MM.1S (cell line): ENCODE results near the gene SP1.

Source experiments
- DNase-seq: peaks from one replicate; pipeline ENCODE4 v3.0.0-alpha.2; 2015
- H2AFZ ChIP-seq: fragments of 300-600 bp; sonication (generic); 2 replicates; pipeline ENCODE4 v1.6.0; 2016; ENCODE audit warnings: antibody characterized with exemption, low read length
- H3F3A ChIP-seq: fragments of 300-600 bp; sonication (generic); 2 replicates; pipeline ENCODE4 v1.6.1; 2016; ENCODE audit warnings: mild to moderate bottlenecking, antibody characterized with exemption, low read length, moderate library complexity, mixed read lengths; ENCODE audit not compliant: insufficient read depth
- H3K27ac ChIP-seq: fragments of 300-600 bp; sonication (generic); 2 replicates; pipeline ENCODE4 v1.5.1; 2016; ENCODE audit warnings: mild to moderate bottlenecking, low read length
- H3K27me3 ChIP-seq: fragments of 300-600 bp; sonication (generic); replicated peaks from 2 replicates; pipeline ENCODE4 v1.6.0; 2016; ENCODE audit warnings: low read length; ENCODE audit not compliant: insufficient read depth
- H3K36me3 ChIP-seq: fragments of 300-600 bp; sonication (generic); replicated peaks from 2 replicates; pipeline ENCODE4 v1.6.1; 2016; ENCODE audit warnings: mild to moderate bottlenecking, low read length, mixed read lengths; ENCODE audit not compliant: insufficient read depth
- H3K4me1 ChIP-seq: fragments of 300-600 bp; sonication (generic); 2 replicates; pipeline ENCODE4 v1.6.1; 2016; ENCODE audit warnings: low read length, mixed read lengths
- H3K4me2 ChIP-seq: fragments of 300-600 bp; sonication (generic); 2 replicates; pipeline ENCODE4 v1.6.0; 2016; ENCODE audit warnings: low read depth, low read length
- H3K4me3 ChIP-seq: fragments of 300-600 bp; sonication (generic); 2 replicates; pipeline ENCODE4 v1.5.1; 2016; ENCODE audit warnings: low read length, mixed read lengths
- H3K79me2 ChIP-seq: fragments of 300-600 bp; sonication (generic); 2 replicates; pipeline ENCODE4 v1.6.1; 2016; ENCODE audit warnings: mixed run types, low read length, mixed read lengths
- H3K9ac ChIP-seq: fragments of 300-600 bp; sonication (generic); 2 replicates; pipeline ENCODE4 v1.6.1; 2016; ENCODE audit warnings: low read length, mixed read lengths
- H3K9me2 ChIP-seq: fragments of 300-600 bp; sonication (generic); replicated peaks from 2 replicates; pipeline ENCODE4 v1.6.1; 2016; ENCODE audit warnings: mild to moderate bottlenecking, low read length, mixed read lengths; ENCODE audit not compliant: insufficient read depth
- H3K9me3 ChIP-seq: fragments of 300-600 bp; sonication (generic); replicated peaks from 2 replicates; pipeline ENCODE4 v1.6.1; 2016; ENCODE audit warnings: mild to moderate bottlenecking, low read length, mixed read lengths; ENCODE audit not compliant: insufficient read depth
- H4K20me1 ChIP-seq: fragments of 300-600 bp; sonication (generic); 2 replicates; pipeline ENCODE4 v1.6.1; 2016; ENCODE audit warnings: mild to moderate bottlenecking, low read length, moderate library complexity, mixed read lengths; ENCODE audit not compliant: insufficient read depth
- CTCF ChIP-seq: fragments of 300-600 bp; sonication (generic); IDR thresholded peaks from 2 replicates; pipeline ENCODE4 v1.5.1; 2016; ENCODE audit warnings: antibody characterized with exemption, low read length, mixed read lengths
- EZH2 ChIP-seq: fragments of 300-600 bp; sonication (generic); optimal IDR thresholded peaks from 2 replicates; pipeline ENCODE3; 2017; ENCODE audit warnings: low read depth, mild to moderate bottlenecking, antibody characterized with exemption, low read length, mixed read lengths
- EZH2phosphoT487 ChIP-seq: fragments of 300-600 bp; sonication (generic); IDR thresholded peaks from 2 replicates; pipeline ENCODE4 v1.6.1; 2018; ENCODE audit warnings: antibody characterized with exemption, low read length

Gene SP1

GRCh38 chr12:53344824-53345485, 35.0 kb upstream of the SP1 start:
- TF ChIP-seq CTCF (peak; percentile 82), EZH2phosphoT487 (no peak)
- Histone ChIP-seq H3K79me2 (no peaks in the 10 kb centered on the region), H3F3A (peaks cover 4% of the 10 kb centered on the region; the same call in 1 of the 2 replicates), H3K36me3 (no peaks in the 10 kb centered on the region), H3K9me3 (no peaks in the 10 kb centered on the region), H2AFZ (peak overlapping the region; percentile 99), H3K4me3 (peak overlapping the region; percentile 90), H3K4me1 (peaks cover 8% of the 10 kb centered on the region; the same call in 1 of the 2 replicates), H3K27ac (peak overlapping the region; percentile 17; the same call in 1 of the 2 replicates), H3K9ac (peak overlapping the region; percentile 53), H3K4me2 (peak overlapping the region; percentile 98), H3K9me2 (no peaks in the 10 kb centered on the region), H4K20me1 (no peaks in the 10 kb centered on the region), H3K27me3 (0 out of 2 replicates have a peak, but pooled peaks cover 6% of the 10 kb centered on the region)
- DNase-seq: peak; percentile 72

GRCh38 chr12:53345486-53346188, 34.3 kb upstream of the SP1 start:
- H3K9me2 ChIP-seq: no peaks in the 10 kb centered on the region
- H3F3A ChIP-seq: peaks cover 4% of the 10 kb centered on the region; the same call in 1 of the 2 replicates
- H3K27me3 ChIP-seq: no peaks in the 10 kb centered on the region
- no peaks in the 10 kb centered on the region for H3K36me3 ChIP-seq
- peak overlapping the region; percentile 90 for H3K4me3 ChIP-seq
- H4K20me1 ChIP-seq: no peaks in the 10 kb centered on the region
- no peak for DNase-seq
- H3K79me2 ChIP-seq: no peaks in the 10 kb centered on the region
- H2AFZ ChIP-seq: peak overlapping the region; percentile 99
- H3K4me2 ChIP-seq: peak overlapping the region; percentile 98
- no peak for TF ChIP-seq EZH2
- TF ChIP-seq CTCF: no peak
- no peak for TF ChIP-seq EZH2phosphoT487
- H3K4me1 ChIP-seq: peaks cover 8% of the 10 kb centered on the region; the same call in 1 of the 2 replicates
- no peak overlapping the region for H3K27ac ChIP-seq
- H3K9me3 ChIP-seq: no peaks in the 10 kb centered on the region
- H3K9ac ChIP-seq: no peak overlapping the region

- Histone ChIP-seq H3K27ac (no peak overlapping the region), H3K4me3 (no peak overlapping the region), H3F3A (peaks cover 4% of the 10 kb centered on the region; the same call in 1 of the 2 replicates), H3K9ac (no peak overlapping the region), H3K79me2 (no peaks in the 10 kb centered on the region), H2AFZ (no peak overlapping the region), H3K27me3 (no peaks in the 10 kb centered on the region), H3K9me3 (no peaks in the 10 kb centered on the region), H4K20me1 (no peaks in the 10 kb centered on the region), H3K4me1 (peaks cover 8% of the 10 kb centered on the region; the same call in 1 of the 2 replicates), H3K36me3 (no peaks in the 10 kb centered on the region), H3K4me2 (no peak overlapping the region), H3K9me2 (no peaks in the 10 kb centered on the region)
- TF ChIP-seq CTCF: no peak
- no peak for DNase-seq
Measured at GRCh38 chr12:53346491-53346890, 33.5 kb upstream of the SP1 start.
